SKM-1 (cell line): ENCODE measurements around the gene CACNB2.

Experiments used
- DNase-seq: peaks from one replicate; lab custom pipeline; 2025; ENCODE audit not compliant: unreplicated experiment; lab: John Stamatoyannopoulos, UW

Gene CACNB2

GRCh38 chr10:18282094-18282493 is 141.9 kb downstream of the CACNB2 start:
- DNase-seq = no peak

- DNase-seq = no peak
Observed at GRCh38 chr10:18290651-18291313, 150.6 kb downstream of the CACNB2 start.

- DNase-seq = no peak
Observed at GRCh38 chr10:18293536-18294510, 153.6 kb downstream of the CACNB2 start.

GRCh38 chr10:18294633-18295032 is 154.4 kb downstream of the CACNB2 start:
- no peak for DNase-seq

GRCh38 chr10:18297659-18298058 is 157.4 kb downstream of the CACNB2 start:
- no peak for DNase-seq

- no peak for DNase-seq
Observed at GRCh38 chr10:18298256-18298655, 158.0 kb downstream of the CACNB2 start.

- peak; percentile 10 for DNase-seq
Observed at GRCh38 chr10:18303851-18304801, 163.9 kb downstream of the CACNB2 start.

GRCh38 chr10:18306031-18306430 is 165.8 kb downstream of the CACNB2 start:
- DNase-seq = peak; percentile 18

GRCh38 chr10:18308600-18308999 is 168.4 kb downstream of the CACNB2 start:
- no peak for DNase-seq

GRCh38 chr10:18310761-18311160 is 170.5 kb downstream of the CACNB2 start:
- DNase-seq = no peak

GRCh38 chr10:18312374-18313139 is 172.3 kb downstream of the CACNB2 start:
- DNase-seq = peak; percentile 1

GRCh38 chr10:18313140-18313530 is 172.9 kb downstream of the CACNB2 start:
- no peak for DNase-seq

- no peak for DNase-seq
Observed at GRCh38 chr10:18313626-18314025, 173.4 kb downstream of the CACNB2 start.

- DNase-seq = no peak
Observed at GRCh38 chr10:18319628-18320027, 179.4 kb downstream of the CACNB2 start.

GRCh38 chr10:18321371-18321770 is 181.1 kb downstream of the CACNB2 start:
- DNase-seq = no peak

GRCh38 chr10:18323916-18324315 is 183.7 kb downstream of the CACNB2 start:
- no peak for DNase-seq

GRCh38 chr10:18325410-18325809 is 185.2 kb downstream of the CACNB2 start:
- no peak for DNase-seq

GRCh38 chr10:18325889-18326531 is 185.8 kb downstream of the CACNB2 start:
- DNase-seq = no peak

- no peak for DNase-seq
Observed at GRCh38 chr10:18328941-18329340, 188.7 kb downstream of the CACNB2 start.

GRCh38 chr10:18332048-18332447 is 191.8 kb downstream of the CACNB2 start:
- peak; percentile 1 for DNase-seq
